Measurements from ENCODE around the gene SLC4A9.
"Not testable (repeated sequence)": the region's sequence is repeated elsewhere in the genome, so short reads cannot be mapped to it uniquely, and the experiment has no call there.

The SLC4A9 gene

GRCh38 chr5:140339636-140340035 is 20.4 kb upstream of the SLC4A9 start:
- DNase-seq (ENCODE audit: low read depth), result no peak

DNA sequence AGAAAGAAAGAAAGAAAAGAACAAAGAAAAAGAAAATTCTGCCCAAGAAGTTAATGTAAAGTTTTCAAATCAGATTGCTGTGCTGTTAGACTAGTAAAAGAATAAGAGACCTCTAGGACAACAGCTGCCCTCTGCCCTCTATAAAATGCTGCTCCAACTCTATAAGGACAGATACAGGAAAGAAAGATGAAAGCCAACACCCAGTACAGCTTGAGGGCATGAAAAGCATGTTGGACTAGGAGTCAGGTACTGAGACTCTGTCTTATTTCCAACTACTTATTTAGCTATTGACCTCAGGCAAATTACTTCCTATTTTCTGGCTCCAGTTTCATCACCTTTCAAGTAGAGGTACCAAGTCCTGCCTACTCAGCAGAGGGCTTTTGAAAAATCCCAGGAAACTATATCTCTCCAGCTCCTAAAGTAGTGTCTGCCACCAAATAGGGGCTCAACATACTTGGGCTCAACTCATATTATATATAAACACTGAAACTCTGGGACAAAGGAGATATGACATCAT is 19.3 kb upstream of the SLC4A9 start:
- no peak for DNase-seq (ENCODE audit: low read depth)

DNA sequence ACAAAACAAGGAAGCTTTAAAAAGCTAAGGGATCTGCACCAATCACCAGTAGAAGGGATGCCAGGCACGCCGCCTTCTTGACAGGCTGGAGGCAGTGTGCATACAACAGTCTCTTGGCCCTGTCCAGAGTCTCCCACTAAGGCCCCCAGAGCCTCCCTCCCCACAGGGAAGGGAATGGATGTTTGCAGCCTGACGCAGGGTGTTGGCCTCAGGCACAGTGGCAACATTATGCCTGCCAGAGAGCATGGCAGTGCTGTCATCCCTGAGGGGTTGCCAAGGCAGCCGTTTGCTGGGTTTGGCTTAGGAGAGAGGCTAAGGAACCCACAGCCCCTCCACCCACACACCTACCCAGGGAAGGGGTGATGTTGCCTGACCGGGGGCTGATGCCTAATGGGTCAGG is 18.4 kb upstream of the SLC4A9 start:
- DNase-seq (ENCODE audit: low read depth), result peak; percentile 44

DNA sequence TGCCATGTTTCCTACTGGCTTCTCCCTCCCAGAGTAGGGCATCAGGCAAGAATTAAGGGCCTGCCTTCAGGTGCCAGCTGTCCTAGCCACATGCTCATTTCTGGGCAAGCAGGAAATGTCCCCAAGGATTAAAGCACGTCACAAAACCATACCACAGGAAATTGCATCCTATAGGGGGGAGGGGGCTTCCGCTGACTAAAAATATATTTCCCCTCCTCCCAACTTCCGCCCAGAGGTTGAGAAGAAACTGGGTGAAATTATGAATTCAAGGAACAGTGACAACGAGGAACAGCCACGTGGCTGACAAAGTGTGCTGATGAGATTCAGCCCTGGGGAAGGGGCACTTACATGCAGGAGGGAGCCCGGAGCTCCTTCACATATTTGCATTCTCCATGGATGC is 17.7 kb upstream of the SLC4A9 start:
- DNase-seq (ENCODE audit: low read depth), result no peak

- DNase-seq (ENCODE audit: low read depth), result no peak
Observed at GRCh38 chr5:140342896-140343295, 17.1 kb upstream of the SLC4A9 start.

DNA sequence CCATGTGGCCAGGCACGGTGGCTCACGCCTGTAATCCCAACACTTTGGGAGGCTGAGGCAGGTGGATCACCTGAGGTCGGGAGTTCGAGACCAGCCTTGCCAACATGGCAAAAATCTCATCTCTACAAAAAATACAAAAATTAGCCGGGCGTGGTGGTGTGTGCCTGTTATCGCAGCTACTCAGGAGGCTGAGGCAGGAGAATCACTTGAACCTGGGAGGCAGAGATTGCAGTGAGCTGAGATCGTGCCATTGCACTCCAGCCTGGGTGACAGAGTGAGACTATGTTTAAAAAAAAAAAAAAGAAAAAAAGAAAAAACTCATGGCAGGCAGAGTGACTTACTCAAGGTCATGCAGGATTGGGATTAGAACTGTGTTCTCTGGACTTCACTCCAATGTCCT is 16.1 kb upstream of the SLC4A9 start:
- DNase-seq (ENCODE audit: low read depth), result not testable (repeated sequence)

- DNase-seq (ENCODE audit: low read depth), result peak; percentile 83
Observed at GRCh38 chr5:140344683-140345423, 15.1 kb upstream of the SLC4A9 start.

GRCh38 chr5:140345919-140346347 is 14.1 kb upstream of the SLC4A9 start:
- peak; percentile 79 for DNase-seq (ENCODE audit: low read depth)

- peak; percentile 82 for DNase-seq (ENCODE audit: low read depth)
Observed at GRCh38 chr5:140346348-140347221, 13.4 kb upstream of the SLC4A9 start, which contains the start of gene HBEGF. HBEGF (minus strand) TSS chr5:140346603; CDS start chr5:140346328, 275 bp downstream.

DNA sequence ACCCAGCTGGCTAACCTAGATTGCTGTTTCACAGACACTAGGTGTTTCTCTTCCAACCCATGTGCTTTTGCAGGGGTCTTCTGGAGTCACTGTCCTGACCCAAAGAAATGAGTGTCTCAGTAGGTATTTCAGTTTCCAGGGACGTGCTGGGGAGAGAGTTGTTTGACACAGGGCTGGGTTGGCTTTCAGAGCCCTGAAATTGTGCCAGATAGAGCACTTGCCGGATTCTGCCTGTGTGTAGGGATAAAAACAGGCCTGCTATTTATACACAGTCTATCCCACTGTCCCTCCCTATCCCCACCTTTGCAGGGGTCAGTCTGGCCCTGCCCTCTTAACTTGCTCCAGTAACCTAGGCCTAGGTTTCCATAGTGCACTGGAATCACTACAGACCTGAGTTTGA is 12.6 kb upstream of the SLC4A9 start:
- DNase-seq (ENCODE audit: low read depth), result no peak

- DNase-seq (ENCODE audit: low read depth), result no peak
Observed at GRCh38 chr5:140348104-140348503, 11.9 kb upstream of the SLC4A9 start.

DNA sequence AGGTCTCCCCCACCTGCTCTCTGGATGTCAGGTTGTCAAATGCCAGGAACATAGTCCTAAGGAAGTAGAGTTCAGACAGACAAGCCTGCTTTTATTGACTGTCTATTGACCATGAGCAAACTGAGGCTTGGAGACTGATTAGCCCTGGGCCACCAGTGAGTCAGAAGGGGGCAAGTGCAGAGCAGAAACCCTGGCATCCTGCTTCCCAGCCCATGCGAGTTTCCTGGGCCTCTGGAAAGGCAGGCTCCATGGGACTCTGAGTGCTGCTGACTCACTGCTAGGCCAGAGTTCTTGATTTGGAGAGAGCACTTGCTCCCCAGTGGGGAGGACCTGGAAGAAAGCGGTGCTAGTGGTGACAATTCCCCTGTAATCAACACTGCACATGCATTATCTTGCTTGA is 10.8 kb upstream of the SLC4A9 start:
- DNase-seq (ENCODE audit: low read depth), result peak; percentile 45

- DNase-seq (ENCODE audit: low read depth), result peak; percentile 86
Observed at GRCh38 chr5:140351609-140352334, 8.2 kb upstream of the SLC4A9 start.

GRCh38 chr5:140355546-140355945 is 4.4 kb upstream of the SLC4A9 start:
- DNase-seq (ENCODE audit: low read depth), result no peak

DNA sequence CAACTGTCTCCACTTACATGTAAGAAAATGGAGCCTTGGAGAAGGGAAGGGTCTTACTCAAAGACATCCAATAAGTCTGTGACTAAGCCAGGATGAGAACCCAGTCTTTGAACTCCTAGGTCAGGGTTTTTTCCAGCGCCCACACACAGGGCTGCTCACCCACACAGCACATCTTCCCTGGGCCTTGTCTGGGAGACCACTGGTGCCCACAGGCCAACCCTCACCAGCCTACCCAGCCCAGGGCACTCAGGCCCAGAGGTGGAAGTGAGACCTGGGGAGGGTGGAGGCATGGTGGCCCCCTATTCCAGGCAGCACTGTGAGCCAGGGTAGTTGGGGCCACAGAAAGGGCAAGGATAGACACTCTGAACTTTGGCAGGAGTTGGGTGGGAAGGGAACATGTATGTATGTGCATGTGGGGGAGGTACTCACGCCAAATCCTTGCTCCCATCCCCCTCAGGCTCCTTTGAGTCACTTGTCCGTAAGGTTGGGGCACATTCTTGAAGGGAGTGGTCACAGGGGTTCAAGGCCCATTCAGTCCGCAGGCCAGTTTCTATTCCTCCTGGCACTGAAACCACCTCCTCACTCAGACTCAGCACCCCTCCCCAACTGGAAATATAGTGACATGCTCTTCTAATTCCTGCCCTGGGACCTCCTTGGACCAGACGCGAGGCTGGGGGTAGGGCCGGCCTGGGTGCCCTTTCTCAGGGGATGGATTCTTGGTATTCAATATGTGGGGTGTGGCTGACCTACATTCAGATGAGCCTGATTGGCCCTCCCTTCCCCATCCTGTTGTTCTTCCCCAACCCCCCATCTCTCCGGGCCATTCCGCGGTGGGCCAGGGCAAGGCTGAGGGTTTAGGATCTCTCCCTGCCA is 2.9 kb upstream of the SLC4A9 start:
- DNase-seq (ENCODE audit: low read depth), result no peak

DNA sequence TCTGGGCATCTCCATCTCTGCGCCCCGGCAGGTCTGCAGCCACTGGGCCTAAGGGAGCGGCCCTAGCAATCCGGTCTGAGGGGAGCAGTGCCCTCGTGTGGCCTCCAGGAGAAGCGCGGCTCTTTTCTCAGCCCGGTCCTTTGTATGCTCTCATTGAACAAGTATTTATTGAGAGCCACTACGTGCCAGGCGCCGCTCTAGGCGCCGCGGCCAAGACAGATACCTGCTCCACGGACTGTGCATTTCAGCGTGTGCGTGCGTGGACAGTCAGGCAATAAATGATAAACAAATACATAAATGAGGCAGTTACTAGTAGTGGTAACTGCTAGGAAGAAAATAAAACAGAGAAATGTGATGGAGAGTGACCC is 2.3 kb upstream of the SLC4A9 start:
- peak; percentile 91 for DNase-seq (ENCODE audit: low read depth)

GRCh38 chr5:140358738-140359310 is 1.2 kb upstream of the SLC4A9 start:
- DNase-seq (ENCODE audit: low read depth), result peak; percentile 78

DNA sequence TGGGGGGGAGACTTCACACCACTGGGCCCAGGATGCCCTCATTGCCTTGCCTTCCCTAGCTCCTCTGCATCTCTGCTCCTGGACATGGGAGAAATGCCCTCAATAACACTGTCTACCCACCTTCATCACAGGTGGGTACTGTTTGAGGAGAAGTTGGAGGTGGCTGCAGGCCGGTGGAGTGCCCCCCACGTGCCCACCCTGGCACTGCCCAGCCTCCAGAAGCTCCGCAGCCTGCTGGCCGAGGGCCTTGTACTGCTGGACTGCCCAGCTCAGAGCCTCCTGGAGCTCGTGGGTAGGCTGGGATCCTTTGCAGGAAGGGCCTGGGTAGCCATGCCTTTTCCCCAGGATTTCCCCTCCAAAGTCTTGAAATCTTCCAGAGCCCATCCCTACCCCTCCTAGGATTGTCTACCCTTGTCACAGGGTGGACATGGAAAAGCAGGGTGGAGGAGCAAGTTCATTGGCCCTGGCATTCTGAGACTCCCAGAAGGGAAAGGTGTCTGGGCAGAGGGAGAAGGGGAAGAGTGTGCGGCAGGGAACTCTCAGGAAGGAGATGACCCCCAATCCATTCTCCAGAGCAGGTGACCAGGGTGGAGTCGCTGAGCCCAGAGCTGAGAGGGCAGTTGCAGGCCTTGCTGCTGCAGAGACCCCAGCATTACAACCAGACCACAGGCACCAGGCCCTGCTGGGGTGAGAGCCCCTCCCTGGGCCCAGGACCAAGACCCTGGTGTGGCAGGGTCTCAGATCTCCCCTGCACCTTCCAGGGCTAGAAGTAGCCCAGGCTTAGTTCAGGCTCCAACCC is 886 bp downstream of the SLC4A9 start:
- no peak for DNase-seq (ENCODE audit: low read depth)

DNA sequence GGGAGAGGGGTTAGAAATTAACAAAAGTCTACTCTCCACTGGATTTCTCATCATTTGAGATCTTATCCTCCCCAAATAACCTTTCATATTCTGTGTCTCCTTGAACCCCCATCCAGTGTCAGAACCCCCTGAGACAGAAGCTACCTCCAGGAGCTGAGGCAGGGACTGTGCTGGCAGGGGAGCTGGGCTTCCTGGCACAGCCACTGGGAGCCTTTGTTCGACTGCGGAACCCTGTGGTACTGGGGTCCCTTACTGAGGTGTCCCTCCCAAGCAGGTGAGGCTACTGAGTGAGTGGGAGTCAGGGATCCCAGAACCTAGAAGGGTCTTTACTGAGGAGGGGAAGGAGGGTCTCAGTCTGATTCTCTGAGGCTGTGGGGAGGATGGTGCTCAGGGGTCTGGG is 1.9 kb downstream of the SLC4A9 start:
- no peak for DNase-seq (ENCODE audit: low read depth)

GRCh38 chr5:140362311-140362710 is 2.3 kb downstream of the SLC4A9 start:
- DNase-seq (ENCODE audit: low read depth), result no peak
